IPS-15b (cell line): ENCODE data around the gene ZBTB7C.

Experiments used
- H3K27me3 ChIP-seq: one replicate; pipeline ENCODE4 v1.6.1; 2013; ENCODE audit warnings: low read length; ENCODE audit not compliant: control insufficient read depth, insufficient read depth
- H3K36me3 ChIP-seq: one replicate; pipeline ENCODE4 v1.6.1; 2013; ENCODE audit warnings: low read length; ENCODE audit not compliant: control insufficient read depth, insufficient read depth
- H3K4me1 ChIP-seq: one replicate; pipeline ENCODE4 v1.6.1; 2013; ENCODE audit warnings: mild to moderate bottlenecking, low read length; ENCODE audit not compliant: control insufficient read depth, insufficient read depth
- H3K4me3 ChIP-seq: one replicate; pipeline ENCODE4 v1.5.1; 2013; ENCODE audit warnings: low read depth, low read length
- H3K9ac ChIP-seq: one replicate; pipeline ENCODE4 v1.6.1; 2013; ENCODE audit warnings: low read depth, mild to moderate bottlenecking, low read length
- H3K9me3 ChIP-seq: one replicate; pipeline ENCODE4 v1.6.1; 2013; ENCODE audit warnings: mild to moderate bottlenecking, low read length; ENCODE audit not compliant: control insufficient read depth, insufficient read depth

The ZBTB7C gene

DNA sequence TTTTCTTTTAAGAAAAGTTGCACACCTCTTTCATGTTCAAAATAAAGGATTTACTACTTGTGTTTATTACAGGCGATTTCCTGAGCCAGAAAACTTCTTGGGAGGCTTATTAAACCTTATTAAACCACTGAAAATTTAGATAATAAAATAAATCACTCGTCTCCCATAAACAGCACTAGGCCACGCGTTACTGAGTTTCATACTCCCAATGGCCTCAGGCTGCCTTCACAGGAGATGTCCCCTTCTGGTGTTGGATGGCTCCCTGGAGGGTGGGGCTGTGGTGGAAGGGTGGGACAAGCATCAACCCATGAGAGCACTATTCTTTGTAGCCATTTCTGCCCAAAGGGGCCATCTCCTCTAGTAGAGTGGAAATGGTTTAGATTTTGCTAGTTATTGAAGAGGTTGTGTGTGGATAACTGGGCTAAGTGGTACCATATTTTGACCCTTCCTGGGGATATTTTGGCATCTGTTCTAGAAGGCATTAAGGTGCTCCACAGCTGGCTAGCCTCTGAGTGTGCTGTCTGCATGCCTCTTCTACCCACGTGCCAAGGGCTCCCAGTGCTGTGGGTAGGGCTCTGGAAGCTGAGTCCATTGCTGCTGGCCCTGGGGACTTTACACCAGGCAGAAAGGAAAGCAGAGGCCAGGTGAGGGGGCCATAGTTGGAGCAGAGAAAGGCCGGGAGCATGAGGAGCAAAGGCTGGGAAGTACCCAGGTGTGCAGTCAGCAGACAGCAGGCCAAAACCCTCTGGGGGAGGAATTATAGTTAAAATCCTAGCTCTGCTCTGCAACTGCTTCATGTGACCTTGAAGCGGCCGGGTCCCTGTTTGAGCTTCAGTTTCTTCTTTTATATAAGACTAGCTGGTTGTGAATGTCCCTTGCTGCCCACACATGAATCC is 357.0 kb downstream of the ZBTB7C start:
- no peaks in the 10 kb centered on the region for H3K36me3 ChIP-seq
- H3K9ac ChIP-seq, result no peak overlapping the region
- H3K9me3 ChIP-seq, result no peaks in the 10 kb centered on the region
- H3K27me3 ChIP-seq, result peaks cover 6% of the 10 kb centered on the region
- no peaks in the 10 kb centered on the region for H3K4me1 ChIP-seq
- H3K4me3 ChIP-seq, result no peak overlapping the region

DNA sequence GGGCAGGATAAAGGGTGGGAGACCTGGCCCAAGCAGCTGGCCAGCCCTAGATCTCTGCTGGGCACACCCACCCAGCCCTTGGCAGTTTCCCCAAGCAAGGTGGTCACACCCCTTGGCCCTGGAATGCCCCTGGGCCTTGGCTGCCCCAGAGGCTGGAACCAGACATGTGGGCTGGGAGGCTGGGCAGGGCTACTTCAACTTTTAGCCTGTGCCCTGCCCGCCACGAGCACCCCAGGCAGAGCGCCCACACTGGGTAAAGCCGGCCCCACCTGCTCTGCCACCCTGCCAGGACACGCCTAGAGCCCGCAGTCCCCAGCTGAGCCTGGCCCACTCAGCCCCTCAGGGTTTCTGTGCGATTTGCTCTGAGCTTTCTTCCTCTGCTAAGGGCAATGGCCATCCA is 359.0 kb downstream of the ZBTB7C start:
- no peak overlapping the region for H3K9ac ChIP-seq
- no peaks in the 10 kb centered on the region for H3K9me3 ChIP-seq
- no peaks in the 10 kb centered on the region for H3K36me3 ChIP-seq
- H3K4me1 ChIP-seq, result no peaks in the 10 kb centered on the region
- H3K4me3 ChIP-seq, result no peak overlapping the region
- H3K27me3 ChIP-seq, result peaks cover 6% of the 10 kb centered on the region

DNA sequence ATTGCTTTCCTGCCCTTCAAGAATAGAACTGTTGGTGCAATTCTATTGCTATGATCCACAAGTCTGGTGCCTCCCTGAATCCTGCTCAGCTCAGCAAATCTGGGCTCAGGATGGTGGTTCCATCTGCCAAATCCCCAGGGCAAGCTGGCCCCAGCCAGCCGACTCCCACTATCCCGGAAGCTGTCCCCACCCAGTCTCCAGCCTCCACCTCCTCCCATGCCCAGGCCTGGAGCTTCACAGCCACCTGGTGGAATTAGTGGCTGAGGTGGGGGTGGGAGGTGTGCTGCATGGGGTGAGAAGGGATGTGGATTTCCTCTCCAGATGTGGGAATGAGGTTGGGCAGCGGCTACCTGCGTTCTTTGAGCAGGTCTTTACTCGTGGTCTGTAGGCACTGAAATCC is 359.4 kb downstream of the ZBTB7C start:
- H3K27me3 ChIP-seq, result peaks cover 5% of the 10 kb centered on the region
- H3K9ac ChIP-seq, result no peak overlapping the region
- H3K4me1 ChIP-seq, result no peaks in the 10 kb centered on the region
- no peak overlapping the region for H3K4me3 ChIP-seq
- no peaks in the 10 kb centered on the region for H3K9me3 ChIP-seq
- H3K36me3 ChIP-seq, result no peaks in the 10 kb centered on the region

DNA sequence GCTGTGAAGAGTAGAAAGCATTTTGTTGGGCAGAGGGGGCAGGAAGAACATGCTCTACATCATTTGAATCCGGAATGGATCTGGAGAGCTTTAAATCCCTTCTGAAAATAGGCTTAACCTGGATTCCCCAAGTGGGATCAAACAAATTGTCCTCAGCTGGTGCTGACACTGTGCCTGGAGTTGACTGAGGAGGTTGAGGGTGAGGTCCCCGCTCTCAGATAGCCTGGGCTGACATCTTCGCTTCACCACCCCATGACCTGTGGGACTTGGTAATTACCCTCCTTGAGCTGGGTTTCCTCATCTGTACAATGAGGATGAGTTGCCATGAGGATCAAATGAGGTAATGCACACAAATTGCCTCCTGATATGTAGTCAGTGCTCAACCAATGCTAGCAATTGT is 360.9 kb downstream of the ZBTB7C start:
- Histone ChIP-seq H3K4me1 (no peaks in the 10 kb centered on the region), H3K27me3 (no peaks in the 10 kb centered on the region), H3K9ac (no peak overlapping the region), H3K36me3 (no peaks in the 10 kb centered on the region), H3K4me3 (no peak overlapping the region), H3K9me3 (no peaks in the 10 kb centered on the region)

DNA sequence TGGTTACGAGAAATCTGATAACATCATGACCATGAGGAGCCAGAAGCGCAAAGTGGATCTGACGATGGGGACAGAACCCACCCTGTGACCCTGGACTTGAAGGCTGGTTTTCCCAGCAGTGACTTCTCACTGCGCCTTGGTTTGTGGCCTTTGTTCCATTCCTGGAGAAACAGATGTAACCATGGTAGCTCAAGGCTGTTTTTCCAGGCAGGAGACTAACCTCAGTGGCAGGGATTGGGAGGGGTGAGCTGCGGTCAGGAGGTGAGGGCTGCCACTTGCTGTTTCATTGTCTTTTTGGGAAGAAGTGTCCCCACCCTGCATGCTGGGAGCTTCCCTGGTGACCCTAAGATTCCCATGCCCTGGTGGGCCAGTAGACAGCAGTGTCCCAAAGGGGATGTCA is 362.3 kb downstream of the ZBTB7C start:
- H3K9ac ChIP-seq, result no peak overlapping the region
- no peaks in the 10 kb centered on the region for H3K27me3 ChIP-seq
- no peak overlapping the region for H3K4me3 ChIP-seq
- H3K9me3 ChIP-seq, result no peaks in the 10 kb centered on the region
- H3K4me1 ChIP-seq, result no peaks in the 10 kb centered on the region
- H3K36me3 ChIP-seq, result no peaks in the 10 kb centered on the region

DNA sequence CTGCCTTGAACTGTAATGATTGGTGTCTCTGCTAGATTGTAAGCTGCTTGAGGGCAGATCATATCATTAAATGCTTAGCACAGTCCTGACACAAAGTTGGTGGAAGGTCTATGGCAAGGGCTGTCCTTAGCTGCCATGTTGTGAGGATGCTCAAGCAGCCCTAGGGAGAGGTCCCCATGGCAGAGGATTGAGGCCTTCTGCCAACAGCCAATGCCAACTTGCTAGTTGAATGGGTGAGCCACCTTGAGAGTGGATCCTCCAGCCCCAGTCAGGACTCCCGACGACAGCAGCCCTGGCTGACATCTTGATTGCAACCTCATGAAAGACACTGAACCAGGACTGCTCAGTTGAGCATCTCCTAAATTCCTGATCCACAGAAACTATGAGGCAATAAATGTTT is 363.4 kb downstream of the ZBTB7C start:
- H3K9ac ChIP-seq, result no peak overlapping the region
- no peaks in the 10 kb centered on the region for H3K4me1 ChIP-seq
- no peaks in the 10 kb centered on the region for H3K9me3 ChIP-seq
- no peak overlapping the region for H3K4me3 ChIP-seq
- no peaks in the 10 kb centered on the region for H3K27me3 ChIP-seq
- H3K36me3 ChIP-seq, result no peaks in the 10 kb centered on the region

DNA sequence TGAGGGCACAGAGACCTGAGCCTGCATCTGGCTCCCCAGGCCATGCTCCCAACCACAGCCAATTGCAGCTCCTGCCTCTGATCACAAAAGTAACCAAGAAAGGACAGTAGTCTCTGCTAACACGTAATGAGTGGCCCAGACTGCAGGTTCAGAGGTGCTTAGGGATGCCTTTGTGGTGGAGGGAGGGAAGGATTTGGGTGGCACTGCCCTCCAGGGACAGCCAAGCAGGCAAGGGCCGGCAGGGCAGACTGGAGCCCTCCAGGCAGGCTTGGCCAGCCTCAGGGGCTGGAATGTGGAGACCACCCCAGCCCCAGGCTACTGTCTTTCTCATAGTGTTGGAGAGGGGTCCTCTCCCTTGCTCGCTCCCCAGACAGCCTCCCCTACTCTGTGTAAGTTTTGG is 364.2 kb downstream of the ZBTB7C start:
- Histone ChIP-seq H3K9me3 (no peaks in the 10 kb centered on the region), H3K36me3 (no peaks in the 10 kb centered on the region), H3K27me3 (no peaks in the 10 kb centered on the region), H3K4me3 (no peak overlapping the region), H3K4me1 (no peaks in the 10 kb centered on the region), H3K9ac (no peak overlapping the region)

DNA sequence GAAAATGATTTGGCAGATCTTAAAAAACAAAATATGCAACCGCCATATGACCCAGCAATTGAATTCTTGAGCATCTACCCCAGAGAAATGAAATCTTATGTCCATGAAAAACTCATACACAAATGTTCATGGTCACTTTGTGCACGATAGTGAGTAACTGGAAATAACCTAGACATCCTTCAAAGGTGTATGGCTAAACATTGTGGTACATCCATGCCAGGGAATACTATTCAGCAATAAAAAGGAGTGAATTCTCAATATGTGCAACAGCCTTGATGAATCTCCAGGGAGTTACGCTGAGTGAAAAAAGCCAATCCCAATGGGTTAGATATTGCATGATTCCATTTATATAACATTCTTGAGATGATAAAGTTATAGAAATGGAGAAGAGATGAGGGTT is 366.0 kb downstream of the ZBTB7C start:
- H3K27me3 ChIP-seq, result no peaks in the 10 kb centered on the region
- H3K36me3 ChIP-seq, result no peaks in the 10 kb centered on the region
- no peak overlapping the region for H3K4me3 ChIP-seq
- no peak overlapping the region for H3K9ac ChIP-seq
- H3K9me3 ChIP-seq, result no peaks in the 10 kb centered on the region
- no peaks in the 10 kb centered on the region for H3K4me1 ChIP-seq

DNA sequence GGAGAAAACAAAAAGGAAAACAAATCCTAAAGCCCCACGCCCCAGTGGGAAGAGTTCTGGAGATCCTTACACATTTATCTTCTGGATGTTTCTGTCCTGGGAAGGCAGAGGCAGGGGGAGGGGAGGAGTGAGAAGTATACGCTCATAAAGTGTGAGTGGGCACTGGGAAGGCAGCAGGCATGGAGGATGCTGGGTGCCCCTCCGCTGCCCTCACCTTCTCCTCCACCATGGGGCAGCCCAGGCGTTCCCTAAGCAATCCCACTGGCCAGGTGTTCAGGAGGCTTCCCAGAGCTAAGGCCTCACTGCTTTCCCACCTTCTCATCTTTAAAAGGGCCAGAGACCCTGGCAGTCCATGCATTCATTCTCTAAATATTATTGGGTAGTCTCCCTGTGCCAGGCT is 366.8 kb downstream of the ZBTB7C start:
- H3K9me3 ChIP-seq, result no peaks in the 10 kb centered on the region
- no peaks in the 10 kb centered on the region for H3K27me3 ChIP-seq
- no peak overlapping the region for H3K4me3 ChIP-seq
- no peaks in the 10 kb centered on the region for H3K4me1 ChIP-seq
- no peak overlapping the region for H3K9ac ChIP-seq
- H3K36me3 ChIP-seq, result no peaks in the 10 kb centered on the region

DNA sequence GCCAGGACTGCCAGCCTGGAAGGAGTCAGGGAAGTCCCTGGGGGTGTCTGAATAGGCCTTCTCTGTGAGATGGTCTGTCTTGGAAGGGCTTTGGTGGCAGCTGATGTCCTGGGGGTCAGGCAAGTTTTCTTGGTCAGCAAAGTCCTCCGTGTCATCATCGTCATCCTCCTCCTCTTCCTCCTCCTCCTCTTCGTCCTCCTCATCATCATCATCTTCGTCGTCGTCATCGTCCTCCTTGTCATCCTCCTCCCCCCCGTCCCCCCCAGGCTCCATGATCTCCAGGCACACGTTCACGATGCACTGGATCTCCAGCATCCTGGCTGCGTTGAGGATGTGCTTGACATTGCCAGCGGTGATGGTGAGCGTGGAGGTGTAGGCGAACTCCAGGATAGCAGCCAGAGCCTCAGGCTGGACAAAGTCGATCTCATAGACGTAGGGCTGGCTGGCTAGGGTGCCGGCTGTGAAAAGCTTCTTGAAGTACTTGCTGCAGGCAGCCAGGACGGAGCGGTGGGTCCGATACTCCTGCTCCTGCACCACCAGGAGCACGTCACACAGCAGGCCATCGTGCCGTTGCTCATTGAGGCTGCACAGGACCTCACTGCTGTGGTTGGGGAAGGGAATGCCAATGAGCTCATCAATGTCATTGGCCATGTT is 368.6 kb downstream of the ZBTB7C start:
- Histone ChIP-seq H3K9ac (no peak overlapping the region), H3K9me3 (no peaks in the 10 kb centered on the region), H3K4me3 (no peak overlapping the region), H3K27me3 (no peaks in the 10 kb centered on the region), H3K4me1 (no peaks in the 10 kb centered on the region), H3K36me3 (no peaks in the 10 kb centered on the region)

DNA sequence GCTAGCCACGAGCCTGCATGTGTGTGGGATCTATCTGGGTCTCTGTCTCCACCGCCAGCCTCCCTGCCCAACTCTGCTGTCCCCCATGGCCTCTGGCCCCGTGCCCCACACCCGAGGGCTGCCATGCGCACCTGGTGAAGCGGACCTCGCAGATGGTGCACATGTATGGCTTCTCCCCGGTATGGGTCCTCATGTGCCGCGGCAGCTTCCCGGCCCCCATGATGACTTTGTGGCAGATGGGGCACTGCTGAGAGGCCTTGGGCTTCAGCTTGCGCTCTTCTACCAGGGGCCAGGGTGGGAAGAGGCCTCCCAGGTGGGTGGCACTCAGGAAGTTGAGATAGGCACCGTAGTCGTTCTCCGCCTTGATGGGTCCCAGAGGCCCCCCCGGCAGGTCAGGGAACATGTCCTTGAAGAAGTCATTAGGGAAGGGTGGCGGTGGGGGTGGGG is 369.4 kb downstream of the ZBTB7C start:
- Histone ChIP-seq H3K36me3 (no peaks in the 10 kb centered on the region), H3K4me3 (no peak overlapping the region), H3K9me3 (no peaks in the 10 kb centered on the region), H3K4me1 (no peaks in the 10 kb centered on the region), H3K9ac (no peak overlapping the region), H3K27me3 (no peaks in the 10 kb centered on the region)

DNA sequence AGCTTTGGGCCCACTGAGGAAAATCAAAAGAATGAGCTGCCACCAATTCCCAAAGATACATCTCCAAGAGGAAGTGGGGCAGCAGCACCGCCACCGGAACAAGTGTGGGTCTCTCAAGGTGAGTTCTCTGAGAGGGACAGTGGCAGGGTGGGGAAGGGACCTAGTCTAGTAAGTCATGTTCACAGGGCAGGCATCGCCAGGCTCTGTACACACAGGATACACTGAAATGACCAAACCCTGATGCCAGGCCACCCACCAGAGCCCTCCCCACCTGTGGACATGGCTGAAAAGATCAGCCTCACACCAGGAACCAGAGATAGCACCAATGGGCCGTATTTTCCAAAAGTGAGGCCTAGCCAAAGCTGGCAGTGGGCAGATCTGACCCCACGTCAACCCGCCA is 370.5 kb downstream of the ZBTB7C start:
- Histone ChIP-seq H3K4me3 (no peak overlapping the region), H3K4me1 (no peaks in the 10 kb centered on the region), H3K36me3 (no peaks in the 10 kb centered on the region), H3K9ac (no peak overlapping the region), H3K9me3 (no peaks in the 10 kb centered on the region), H3K27me3 (no peaks in the 10 kb centered on the region)
